Measurements from ENCODE around the gene CSMD2.

The CSMD2 gene

GRCh38 chr1:33482412-33482811, 682.6 kb downstream of the CSMD2 start:
- no peak for DNase-seq (ENCODE audit: low spot score)

GRCh38 chr1:33477451-33477850, 687.6 kb downstream of the CSMD2 start:
- no peak for DNase-seq (ENCODE audit: low spot score)

- no peak for DNase-seq (ENCODE audit: low spot score)
These were observed 691.1 kb downstream of the CSMD2 start for GRCh38 chr1:33473900-33474299.

- DNase-seq (ENCODE audit: low spot score): peak; percentile 93
These were observed 692.6 kb downstream of the CSMD2 start, which contains the start of gene ZSCAN20 for GRCh38 chr1:33472269-33472980. Gene ZSCAN20, plus strand, starts transcription at chr1:33472645. Its CDS starts 6,644 bp downstream, at chr1:33479289.

- DNase-seq (ENCODE audit: low spot score): no peak
These were observed 693.6 kb downstream of the CSMD2 start for GRCh38 chr1:33471416-33471815.

- peak; percentile 62 for DNase-seq (ENCODE audit: low spot score)
These were observed 694.5 kb downstream of the CSMD2 start for GRCh38 chr1:33470495-33471012.

- DNase-seq (ENCODE audit: low spot score): no peak
These were observed 695.3 kb downstream of the CSMD2 start for GRCh38 chr1:33469691-33470090.

- DNase-seq (ENCODE audit: low spot score): no peak
These were observed 696.1 kb downstream of the CSMD2 start for GRCh38 chr1:33468967-33469366.

GRCh38 chr1:33468531-33468930, 696.5 kb downstream of the CSMD2 start:
- no peak for DNase-seq (ENCODE audit: low spot score)

GRCh38 chr1:33468011-33468410, 697.0 kb downstream of the CSMD2 start:
- no peak for DNase-seq (ENCODE audit: low spot score)

- no peak for DNase-seq (ENCODE audit: low spot score)
These were observed 698.9 kb downstream of the CSMD2 start for GRCh38 chr1:33466159-33466558.

- no peak for DNase-seq (ENCODE audit: low spot score)
These were observed 699.7 kb downstream of the CSMD2 start for GRCh38 chr1:33465316-33465715.

GRCh38 chr1:33464552-33464951, 700.5 kb downstream of the CSMD2 start:
- no peak for DNase-seq (ENCODE audit: low spot score)
